Stimulated activated CD8-positive, alpha-beta memory T cell treated with anti-CD3 and anti-CD28 coated beads, Interleukin-4, amount 100 ng/mL, for 1 hour (primary cell): ENCODE results near the gene UBB.

Experiments
- DNase-seq, 2 donors: peaks; one replicate each; pipeline ENCODE4 v3.0.0-alpha.2; 2020; ENCODE audit warnings: low read depth in 2 of 2, low spot score in 1 of 2

The UBB gene

DNA sequence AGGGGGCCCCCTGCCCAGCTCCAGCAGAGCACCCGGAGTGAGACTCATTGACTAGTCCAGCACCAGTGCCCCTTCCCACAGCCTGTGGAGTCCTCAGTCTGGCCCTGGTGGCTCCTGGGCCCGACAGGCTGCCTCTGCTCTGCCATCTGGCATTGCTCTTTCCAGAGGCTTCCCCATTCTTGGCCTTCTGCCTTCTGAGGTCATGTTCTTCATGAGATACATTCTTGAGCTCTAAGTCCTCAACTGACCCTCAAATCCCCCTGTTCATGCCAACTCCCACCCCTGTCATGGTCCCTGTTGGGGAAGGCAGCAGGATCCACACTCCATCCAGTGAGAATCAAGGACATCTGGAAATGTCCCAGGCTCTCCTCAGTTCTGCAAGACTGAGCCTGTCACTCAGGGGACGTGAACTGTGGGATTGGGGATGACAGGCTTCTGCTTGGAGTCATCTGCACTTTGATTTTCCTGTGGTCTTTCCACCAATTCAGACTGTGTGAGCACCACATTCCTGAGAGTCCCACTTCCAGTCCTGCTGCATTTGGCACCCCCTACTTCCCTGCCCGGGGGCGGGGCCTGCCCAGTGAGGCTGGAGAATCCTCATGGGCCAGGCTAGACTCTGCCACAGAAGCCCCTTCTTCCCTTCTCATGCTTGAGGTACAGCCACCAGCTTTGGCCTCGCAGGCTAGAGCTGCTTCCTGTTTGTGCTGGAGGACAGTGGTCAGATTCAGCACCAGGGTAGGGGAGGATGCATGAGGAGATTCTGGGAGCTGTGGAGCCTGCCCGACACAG lies 37.2 kb downstream of the UBB start:
- no peak for DNase-seq

DNA sequence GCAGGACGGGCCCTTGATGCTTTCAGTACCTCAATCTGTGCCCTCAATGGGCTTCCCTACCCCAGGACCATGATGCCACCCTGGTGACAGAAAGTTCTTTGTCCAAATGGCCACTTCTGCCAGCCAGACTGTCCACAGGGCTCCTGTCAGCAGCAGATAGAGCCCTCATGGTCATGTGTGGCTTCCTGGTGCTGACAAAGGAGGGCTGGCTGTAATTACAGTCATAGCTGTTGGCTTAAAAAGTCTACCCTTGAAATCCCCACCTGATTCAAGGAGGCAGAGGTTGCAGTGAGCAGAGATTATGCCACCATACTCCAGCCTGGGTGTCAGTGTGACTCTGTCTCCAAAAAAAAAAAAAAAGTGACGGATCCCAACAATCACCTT lies 37.8 kb downstream of the UBB start:
- DNase-seq: no peak

DNA sequence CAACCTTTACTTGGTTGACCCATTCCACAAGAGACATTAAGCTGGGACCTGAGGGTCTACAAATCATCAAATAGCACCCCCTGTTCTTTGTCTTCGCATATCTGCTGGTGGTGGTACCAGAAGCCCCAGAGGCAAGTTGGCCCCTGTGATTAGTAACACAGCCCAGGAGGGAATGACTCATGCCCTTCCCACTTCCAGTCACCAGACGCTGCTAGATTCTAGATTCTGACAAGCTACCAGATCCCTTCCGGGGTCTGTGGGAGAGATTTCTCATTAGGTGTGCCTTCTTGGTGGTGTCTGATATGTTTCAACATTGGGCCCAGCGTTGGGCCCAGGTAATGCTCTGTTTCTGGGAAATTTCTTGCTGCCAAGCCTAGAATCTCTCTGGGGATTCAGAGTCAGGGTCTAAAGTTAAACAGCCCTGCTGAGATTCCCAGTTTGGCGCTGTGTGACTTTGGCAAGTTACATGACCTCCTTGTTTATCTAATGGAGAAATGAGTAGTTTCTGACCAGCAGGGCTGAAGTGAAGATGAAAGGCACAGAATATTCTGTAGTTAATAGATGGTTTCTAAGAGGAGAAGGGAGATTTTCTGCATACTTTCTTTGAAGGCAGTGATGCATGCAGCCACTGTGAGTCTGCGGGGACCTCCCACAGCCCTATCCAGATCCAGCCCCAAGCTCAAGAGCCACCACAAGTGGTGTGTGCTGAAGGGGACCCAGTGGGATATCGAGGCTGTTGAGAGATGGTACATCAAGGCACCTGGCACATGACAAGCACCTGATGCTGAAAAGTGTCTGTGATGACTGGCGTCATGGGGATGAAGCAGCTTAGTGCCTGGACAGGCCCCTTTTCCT lies 38.4 kb downstream of the UBB start:
- no peak for DNase-seq

GRCh38 chr17:16419929-16420271 lies 39.0 kb downstream of the UBB start:
- DNase-seq: no peak

DNA sequence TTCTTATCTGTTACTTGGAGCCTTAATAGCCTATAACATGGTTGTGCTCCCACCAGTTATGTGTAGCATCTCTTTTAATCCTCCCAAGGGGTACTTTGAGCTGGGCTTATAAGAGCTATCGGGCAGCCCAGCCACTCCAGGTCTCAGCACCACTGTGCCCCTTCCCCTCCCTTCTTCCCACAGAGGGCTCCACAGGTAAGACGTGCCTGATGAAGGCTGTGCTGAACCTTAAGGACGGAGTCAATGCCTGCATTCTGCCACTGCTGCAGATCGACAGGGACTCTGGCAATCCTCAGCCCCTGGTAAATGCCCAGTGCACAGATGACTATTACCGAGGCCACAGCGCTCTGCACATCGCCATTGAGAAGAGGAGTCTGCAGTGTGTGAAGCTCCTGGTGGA lies 41.5 kb downstream of the UBB start:
- DNase-seq: no peak

DNA sequence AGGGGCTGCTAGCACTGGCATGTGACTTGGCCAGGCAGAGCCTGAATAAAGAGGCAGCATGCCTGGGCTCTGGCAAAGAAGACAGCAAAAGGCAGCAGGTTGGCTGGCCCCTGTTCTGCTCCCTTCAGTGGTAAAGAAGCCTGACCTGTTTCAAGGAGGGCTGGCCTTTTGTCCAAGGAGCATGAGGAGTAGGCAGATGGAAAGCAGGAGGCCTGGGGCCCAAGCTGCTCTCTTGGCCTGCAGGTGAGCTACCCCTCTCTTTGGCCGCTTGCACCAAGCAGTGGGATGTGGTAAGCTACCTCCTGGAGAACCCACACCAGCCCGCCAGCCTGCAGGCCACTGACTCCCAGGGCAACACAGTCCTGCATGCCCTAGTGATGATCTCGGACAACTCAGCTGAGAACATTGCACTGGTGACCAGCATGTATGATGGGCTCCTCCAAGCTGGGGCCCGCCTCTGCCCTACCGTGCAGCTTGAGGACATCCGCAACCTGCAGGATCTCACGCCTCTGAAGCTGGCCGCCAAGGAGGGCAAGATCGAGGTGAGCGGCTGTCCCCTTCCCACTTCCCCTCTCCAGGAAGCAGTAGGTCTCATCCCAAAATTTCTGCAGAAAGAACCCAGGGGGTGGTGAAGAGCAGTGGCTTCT lies 42.5 kb downstream of the UBB start:
- no peak for DNase-seq

- no peak for DNase-seq
Observed at GRCh38 chr17:16425202-16425601, 44.3 kb downstream of the UBB start.

GRCh38 chr17:16425698-16426659 lies 45.1 kb downstream of the UBB start:
- DNase-seq: no peak

GRCh38 chr17:16427020-16427419 lies 46.1 kb downstream of the UBB start:
- DNase-seq: no peak

GRCh38 chr17:16428098-16428882 lies 47.4 kb downstream of the UBB start:
- DNase-seq: no peak

GRCh38 chr17:16429083-16429482 lies 48.2 kb downstream of the UBB start:
- DNase-seq: no peak

DNA sequence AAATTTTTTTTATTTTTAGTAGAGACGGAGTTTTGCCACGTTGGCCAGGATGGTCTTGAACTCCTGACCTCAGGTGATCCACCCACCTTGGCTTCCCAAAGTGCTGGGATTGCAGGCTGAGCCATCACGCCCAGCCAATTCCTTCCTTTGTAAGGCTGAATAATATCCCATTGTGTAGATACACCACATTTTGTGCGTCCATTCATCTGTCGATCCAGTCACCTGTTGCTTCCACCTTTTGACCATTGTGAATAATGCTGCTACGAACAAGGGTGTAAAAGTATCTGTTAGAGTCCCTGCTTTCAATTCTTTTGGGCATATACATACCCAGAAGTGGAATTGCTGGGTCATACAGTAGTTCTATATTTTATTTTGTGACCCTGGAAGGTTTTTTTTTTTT lies 49.8 kb downstream of the UBB start:
- no peak for DNase-seq

DNA sequence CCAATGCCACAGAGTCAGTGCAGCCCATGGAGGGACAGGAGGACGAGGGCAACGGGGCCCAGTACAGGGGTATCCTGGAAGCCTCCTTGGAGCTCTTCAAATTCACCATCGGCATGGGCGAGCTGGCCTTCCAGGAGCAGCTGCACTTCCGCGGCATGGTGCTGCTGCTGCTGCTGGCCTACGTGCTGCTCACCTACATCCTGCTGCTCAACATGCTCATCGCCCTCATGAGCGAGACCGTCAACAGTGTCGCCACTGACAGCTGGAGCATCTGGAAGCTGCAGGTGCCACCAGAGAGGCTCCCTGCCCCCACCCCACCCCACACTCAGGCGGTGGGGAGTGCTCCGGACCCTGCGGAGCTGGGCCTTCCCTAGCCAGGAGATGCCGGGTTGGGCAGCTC lies 51.1 kb downstream of the UBB start:
- DNase-seq: no peak
